Astrocyte of the spinal cord (primary cell): ENCODE results near the gene CLPSL2.

Source experiments
- DNase-seq: peaks from one replicate; pipeline ENCODE4 v3.0.0; 2011; ENCODE audit warnings: low read depth, low spot score
- H3K4me3 ChIP-seq: 2 replicates; pipeline ENCODE4 v1.5.1; 2011; ENCODE audit warnings: low read depth, mild to moderate bottlenecking, low read length, moderate library complexity
- CTCF ChIP-seq: IDR thresholded peaks from 2 replicates; pipeline ENCODE4 v1.5.1; 2012; ENCODE audit warnings: low read depth, mild to moderate bottlenecking, low read length, inconsistent platforms
- in situ Hi-C: cut with HindIII; loops from 2 replicates; pipeline ENCODE4 v1.10.0; 2017; ENCODE audit warnings: low sequenced_read_pairs

Gene CLPSL2

GRCh38 chr6:35775031-35775430, 1.4 kb upstream of the CLPSL2 start:
- no peak for TF ChIP-seq CTCF
- no peak for DNase-seq
- in situ Hi-C loops, result no loop called here
- H3K4me3 ChIP-seq, result no peak overlapping the region

DNA sequence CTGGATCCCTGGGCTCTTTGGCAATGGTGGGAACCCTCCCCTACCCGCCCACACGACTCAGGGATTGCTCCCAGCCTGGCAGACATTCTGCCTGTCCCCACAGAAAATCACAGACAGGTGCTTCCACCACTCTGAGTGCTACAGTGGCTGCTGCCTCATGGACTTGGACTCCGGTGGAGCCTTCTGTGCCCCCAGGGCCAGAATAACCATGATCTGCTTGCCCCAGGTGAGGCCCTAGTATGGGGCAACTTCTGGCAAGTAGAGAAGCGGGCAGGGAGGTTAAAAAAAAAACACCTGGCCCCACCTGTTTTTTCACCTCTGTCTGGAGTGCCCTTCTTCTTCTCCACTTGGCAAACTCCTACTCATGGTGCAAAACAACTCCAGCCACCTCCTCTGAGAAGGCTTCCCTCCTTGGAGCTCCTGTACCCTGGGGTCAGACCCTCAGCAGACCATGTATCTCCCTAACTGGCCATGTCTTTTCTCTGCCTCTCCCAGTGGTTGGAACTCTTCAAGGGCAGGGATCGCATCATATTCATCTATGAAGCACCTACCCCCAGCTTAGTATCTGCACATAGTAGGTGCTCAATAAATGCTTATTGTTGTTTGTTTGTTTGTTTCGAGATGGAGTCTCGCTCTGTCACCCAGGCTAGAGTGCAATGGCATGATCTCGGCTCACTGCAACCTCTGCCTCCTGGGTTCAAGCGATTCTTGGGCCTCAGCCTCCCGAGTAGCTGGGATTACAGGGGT, 1.1 kb downstream of the CLPSL2 start:
- DNase-seq, result no peak
- no peak for TF ChIP-seq CTCF
- in situ Hi-C loops, result no loop called here
- H3K4me3 ChIP-seq, result no peak overlapping the region

DNA sequence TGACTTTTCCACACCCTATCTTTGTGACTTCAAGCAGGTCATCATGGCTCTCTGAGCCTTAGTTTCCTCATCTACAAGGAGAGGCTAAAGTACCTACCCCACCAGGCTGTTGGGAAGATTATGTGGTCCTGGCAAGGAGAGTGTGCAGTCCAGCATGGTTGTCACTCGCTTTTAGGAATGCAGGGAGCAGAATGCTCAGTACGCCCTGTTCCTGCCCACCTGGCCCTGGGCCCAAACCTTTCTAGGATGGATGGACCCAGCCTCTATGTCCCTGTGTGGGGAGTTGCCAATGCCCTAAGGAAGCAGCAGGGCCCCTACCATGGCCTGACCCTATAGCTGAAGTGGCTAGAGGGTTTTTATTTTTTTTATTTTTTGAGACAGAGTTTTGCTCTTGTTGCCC, 2.0 kb downstream of the CLPSL2 start:
- TF ChIP-seq CTCF, result no peak
- no peak overlapping the region for H3K4me3 ChIP-seq
- in situ Hi-C loops, result no loop called here
- no peak for DNase-seq

GRCh38 chr6:35780719-35781118, 4.3 kb downstream of the CLPSL2 start, which contains the start of gene CLPSL1:
TSS of gene CLPSL1 (plus strand) at chr6:35781019. CDS start at chr6:35781111, 92 bp downstream.
- H3K4me3 ChIP-seq, result no peak within 1 kb of the TSS
- in situ Hi-C loops, result no loop called here
- no peak for DNase-seq
- no peak for TF ChIP-seq CTCF

- in situ Hi-C loops, result no loop called here
- no peak overlapping the region for H3K4me3 ChIP-seq
- DNase-seq, result no peak
- no peak for TF ChIP-seq CTCF
These were observed 4.9 kb downstream of the CLPSL2 start for GRCh38 chr6:35781290-35781689.

DNA sequence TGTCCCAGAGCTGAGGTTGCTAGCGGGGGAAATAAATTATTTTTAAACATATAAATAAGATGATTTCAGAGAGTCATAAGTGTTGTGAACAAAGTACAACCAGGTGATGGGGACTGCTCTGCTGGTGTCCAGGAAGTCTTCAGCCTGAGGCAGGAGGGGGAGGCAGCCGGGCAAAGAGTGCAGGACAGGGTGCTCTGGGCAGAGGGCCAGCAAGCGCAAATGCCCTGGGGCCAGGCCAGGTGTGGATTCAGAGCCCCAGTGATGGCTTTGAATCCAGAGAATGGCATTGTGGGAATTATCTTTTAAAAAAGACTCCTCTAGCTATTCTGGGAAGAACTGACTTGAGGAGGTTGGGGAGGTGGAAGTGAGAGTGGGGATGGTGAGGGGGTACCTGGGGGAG, 6.0 kb downstream of the CLPSL2 start:
- TF ChIP-seq CTCF, result no peak
- DNase-seq, result no peak
- in situ Hi-C loops, result no loop called here
- H3K4me3 ChIP-seq, result no peak overlapping the region
